PC-3 (cell line): Measurements from ENCODE around the gene OR10S1. TPM values are rescaled to one million over a fixed set of nuclear protein-coding genes. Genes with fewer than 3 reads are reported as not detected.
A peak's percentile ranks its signal among the peaks of the same experiment; 100 is the strongest.

Experiments
- ATAC-seq: fragments of 200-7000 bp; cut with Tn5 transposase; 2 replicates; pipeline ENCODE4 v1.9.1; 2020; ENCODE audit warnings: mild to moderate bottlenecking, moderate library complexity
- BruUV-seq: library from RNA; stranded (reverse); fragments of 400-500 nt; replicated peaks from 2 replicates; lab custom pipeline; 2021; lab: Mats Ljungman, UMichigan
- CTCF ChIA-PET: fragments of 300-600 bp; sonication (Branson Sonifier 250); formaldehyde crosslinking; loops from one replicate; lab custom pipeline; 2022; ENCODE audit warnings: antibody characterized with exemption; lab: Charles Lee
- POLR2A ChIA-PET: fragments of 300-600 bp; sonication (Branson Sonifier 250); formaldehyde crosslinking; loops from one replicate; lab custom pipeline; 2022; ENCODE audit warnings: antibody characterized with exemption; ENCODE audit not compliant: unreplicated experiment; lab: Charles Lee
- DNase-seq: peaks from one replicate; pipeline ENCODE4 v3.0.0-alpha.2; 2015
- H2AFZ ChIP-seq: fragments of 300-600 bp; sonication (generic); 2 replicates; pipeline ENCODE4 v1.6.0; 2016; ENCODE audit warnings: antibody characterized with exemption, low read length
- H3F3A ChIP-seq: fragments of 300-600 bp; sonication (generic); one replicate; pipeline ENCODE4 v1.6.0; 2017; ENCODE audit warnings: antibody characterized with exemption, low read length, control low read depth, mild to moderate bottlenecking; ENCODE audit not compliant: unreplicated experiment
- H3K27ac ChIP-seq: fragments of 300-600 bp; sonication (generic); 2 replicates; pipeline ENCODE4 v1.5.1; 2016; ENCODE audit warnings: mild to moderate bottlenecking, low read length
- H3K27me3 ChIP-seq: fragments of 300-600 bp; sonication (generic); 2 replicates; pipeline ENCODE4 v1.6.1; 2016; ENCODE audit warnings: low read length, mixed read lengths
- H3K36me3 ChIP-seq: fragments of 300-600 bp; sonication (generic); 2 replicates; pipeline ENCODE4 v1.6.1; 2016; ENCODE audit warnings: low read depth, mixed run types, low read length, mixed read lengths
- H3K4me1 ChIP-seq: fragments of 300-600 bp; sonication (generic); 2 replicates; pipeline ENCODE4 v1.5.1; 2016; ENCODE audit warnings: low read length; ENCODE audit not compliant: insufficient read depth
- H3K4me2 ChIP-seq: fragments of 300-600 bp; sonication (generic); 2 replicates; pipeline ENCODE4 v1.6.0; 2016; ENCODE audit warnings: low read length
- H3K4me3 ChIP-seq: fragments of 300-600 bp; sonication (generic); 2 replicates; pipeline ENCODE4 v1.5.1; 2016; ENCODE audit warnings: mild to moderate bottlenecking, low read length, mixed read lengths
- H3K79me2 ChIP-seq: fragments of 300-600 bp; sonication (generic); 2 replicates; pipeline ENCODE4 v1.6.1; 2017; ENCODE audit warnings: low read length, mixed read lengths
- H3K9ac ChIP-seq: fragments of 300-600 bp; sonication (generic); 2 replicates; pipeline ENCODE4 v1.6.0; 2016; ENCODE audit warnings: mild to moderate bottlenecking, low read length
- H3K9me2 ChIP-seq: fragments of 300-600 bp; sonication (generic); replicated peaks from 2 replicates; pipeline ENCODE4 v1.6.1; 2016; ENCODE audit warnings: mixed run types, low read length, mixed read lengths
- H3K9me3 ChIP-seq: fragments of 300-600 bp; sonication (generic); 2 replicates; pipeline ENCODE4 v1.6.1; 2016; ENCODE audit warnings: low read length, mixed read lengths
- H4K20me1 ChIP-seq: fragments of 300-600 bp; sonication (generic); 2 replicates; pipeline ENCODE4 v1.6.1; 2016; ENCODE audit warnings: low read length, mixed read lengths
- CTCF ChIP-seq: fragments of 300-600 bp; sonication (generic); conservative IDR thresholded peaks from 2 replicates; pipeline ENCODE4 v1.5.1; 2017; ENCODE audit warnings: antibody characterized with exemption, low read depth, mild to moderate bottlenecking, low read length
- EZH2 ChIP-seq: fragments of 300-600 bp; sonication (generic); IDR thresholded peaks from one replicate; pipeline ENCODE4 v1.6.1; 2017; ENCODE audit warnings: antibody characterized with exemption, mild to moderate bottlenecking, low read length; ENCODE audit not compliant: unreplicated experiment
- EZH2phosphoT487 ChIP-seq: fragments of 300-600 bp; sonication (generic); IDR thresholded peaks from 2 replicates; pipeline ENCODE4 v1.6.1; 2018; ENCODE audit warnings: mild to moderate bottlenecking, antibody characterized with exemption, low read length, borderline replicate concordance
- intact Hi-C: fragments of 100-400 bp; cut with micrococcal nuclease; formaldehyde crosslinking; loops from 2 replicates; pipeline ENCODE4 v1.9.0; 2023
- total RNA-seq: library from RNA; depleted of rRNA; stranded (reverse); fragments of >200 nt; gene quantifications from 2 replicates; pipeline ENCODE4 v1.2.3, GENCODE V29; 2014

The OR10S1 gene
- total RNA-seq, 1 experiment from 2014 or later: not detected

- H3K79me2 ChIP-seq: no peaks in the 10 kb centered on the region
- no peak overlapping the region for H3K4me3 ChIP-seq
- H4K20me1 ChIP-seq: no peaks in the 10 kb centered on the region
- POLR2A ChIA-PET: no interaction called here
- H3K36me3 ChIP-seq: no peaks in the 10 kb centered on the region
- no TSS peak for BruUV-seq
- H3F3A ChIP-seq: peaks cover 6% of the 10 kb centered on the region
- no peak overlapping the region for H3K9ac ChIP-seq
- no peak overlapping the region for H3K4me2 ChIP-seq
- CTCF ChIA-PET: no interaction called here
- no peak for ATAC-seq
- H3K9me2 ChIP-seq: no peaks in the 10 kb centered on the region
- H3K4me1 ChIP-seq: peaks cover 15% of the 10 kb centered on the region
- H3K27me3 ChIP-seq: no peaks in the 10 kb centered on the region; the same call in 1 of the 2 replicates
- no peaks in the 10 kb centered on the region for H3K9me3 ChIP-seq
- TF ChIP-seq EZH2phosphoT487 (no peak), EZH2 (no peak), CTCF (no peak)
- no peak for DNase-seq
- no peak overlapping the region for H3K27ac ChIP-seq
- intact Hi-C loops: no loop called here
- H2AFZ ChIP-seq: no peak overlapping the region
Measured at GRCh38 chr11:123976770-123977560, 616 bp downstream of the OR10S1 start.

- H3K9me2 ChIP-seq: no peaks in the 10 kb centered on the region
- H3K9ac ChIP-seq: no peak overlapping the region
- no peak overlapping the region for H3K27ac ChIP-seq
- H3K9me3 ChIP-seq: no peaks in the 10 kb centered on the region
- 0 out of 2 replicates have a peak, but pooled peaks cover 3% of the 10 kb centered on the region for H3K27me3 ChIP-seq
- CTCF ChIA-PET: no interaction called here
- no peak for TF ChIP-seq CTCF
- TF ChIP-seq EZH2: no peak
- no peak for TF ChIP-seq EZH2phosphoT487
- intact Hi-C loops: no loop called here
- H3K4me2 ChIP-seq: no peak overlapping the region
- H3F3A ChIP-seq: peaks cover 6% of the 10 kb centered on the region
- DNase-seq (peak; percentile 86), ATAC-seq (peak; percentile 93)
- peaks cover 15% of the 10 kb centered on the region for H3K4me1 ChIP-seq
- no peaks in the 10 kb centered on the region for H3K79me2 ChIP-seq
- no peaks in the 10 kb centered on the region for H4K20me1 ChIP-seq
- no peaks in the 10 kb centered on the region for H3K36me3 ChIP-seq
- H2AFZ ChIP-seq: no peak overlapping the region
- H3K4me3 ChIP-seq: no peak overlapping the region
- no TSS peak for BruUV-seq
- POLR2A ChIA-PET: no interaction called here
Measured at GRCh38 chr11:123973816-123974215, 3.8 kb downstream of the OR10S1 start.

- DNase-seq (no peak), ATAC-seq (no peak)
- no peak overlapping the region for H3K9ac ChIP-seq
- H3F3A ChIP-seq: no peaks in the 10 kb centered on the region
- intact Hi-C loops: no loop called here
- no peak overlapping the region for H3K4me2 ChIP-seq
- ChIA-PET CTCF (no interaction called here), POLR2A (no interaction called here)
- no peaks in the 10 kb centered on the region for H4K20me1 ChIP-seq
- H3K4me1 ChIP-seq: no peaks in the 10 kb centered on the region
- BruUV-seq: no TSS peak
- H3K4me3 ChIP-seq: no peak overlapping the region
- H2AFZ ChIP-seq: no peak overlapping the region
- H3K27ac ChIP-seq: no peak overlapping the region
- peaks cover 5% of the 10 kb centered on the region for H3K27me3 ChIP-seq
- H3K79me2 ChIP-seq: no peaks in the 10 kb centered on the region
- TF ChIP-seq EZH2phosphoT487 (no peak), CTCF (no peak), EZH2 (no peak)
- H3K9me3 ChIP-seq: no peaks in the 10 kb centered on the region
- H3K36me3 ChIP-seq: no peaks in the 10 kb centered on the region
- H3K9me2 ChIP-seq: no peaks in the 10 kb centered on the region
Measured at GRCh38 chr11:123956752-123957151, 20.8 kb downstream of the OR10S1 start.
